Common myeloid progenitor, CD34-positive (primary cell): ENCODE measurements around the gene TRIM61.
"Not testable (repeated sequence)": the region's sequence is repeated elsewhere in the genome, so short reads cannot be mapped to it uniquely, and the experiment has no call there.

Experiments used
- CTCF ChIA-PET: fragments of 350-600 bp; sonication (Branson Sonifier 250); formaldehyde crosslinking; loops from one replicate; lab custom pipeline; 2021; ENCODE audit warnings: antibody characterized with exemption; lab: Charles Lee
- POLR2A ChIA-PET: fragments of 350-600 bp; sonication (Branson Sonifier 250); formaldehyde crosslinking; loops from one replicate; lab custom pipeline; 2021; ENCODE audit warnings: antibody characterized with exemption; lab: Charles Lee
- DNase-seq, 3 donors: peaks; one replicate each; pipeline versions ENCODE4 v3.0.0 to v3.0.0-alpha.2; 2013
- H3K27ac ChIP-seq, 2 experiments: 1 replicate in 1 of 2; 2 replicates in 1 of 2; pipeline ENCODE4 v1.7.0; 2013; ENCODE audit warnings: inconsistent platforms in 2 of 2, low read length in 2 of 2, mild to moderate bottlenecking in 2 of 2, low read depth in 1 of 2, moderate library complexity in 1 of 2; ENCODE audit not compliant: severe bottlenecking in 2 of 2, insufficient read depth in 1 of 2, poor library complexity in 1 of 2
- H3K27me3 ChIP-seq, 5 experiments: replicated peaks in 2 of 5; 1 replicate in 3 of 5; 2 replicates in 2 of 5; pipeline versions ENCODE4 v1.6.1 to v1.7.0; 2013; ENCODE audit warnings: low read length in 4 of 5, mild to moderate bottlenecking in 2 of 5, moderate library complexity in 2 of 5, inconsistent platforms in 1 of 5; ENCODE audit not compliant: insufficient read depth in 5 of 5, control insufficient read depth in 4 of 5
- H3K36me3 ChIP-seq, 4 experiments: 1 replicate in 2 of 4; 2 replicates in 2 of 4; pipeline versions ENCODE4 v1.6.1 to v1.7.0; 2013; ENCODE audit warnings: low read length in 3 of 4, control low read depth in 1 of 4, mild to moderate bottlenecking in 1 of 4; ENCODE audit not compliant: control insufficient read depth in 4 of 4, insufficient read depth in 4 of 4
- H3K4me1 ChIP-seq, 4 experiments: 1 replicate in 3 of 4; 2 replicates in 1 of 4; pipeline versions ENCODE4 v1.6.1 to v1.7.1; 2013; ENCODE audit warnings: low read length in 3 of 4, mild to moderate bottlenecking in 3 of 4, control low read depth in 1 of 4, inconsistent platforms in 1 of 4, moderate library complexity in 1 of 4; ENCODE audit not compliant: control insufficient read depth in 4 of 4, insufficient read depth in 4 of 4; ENCODE audit errors: control extremely low read depth in 1 of 4
- H3K4me3 ChIP-seq, 7 experiments: 1 replicate in 4 of 7; 2 replicates in 3 of 7; pipeline versions ENCODE4 v1.5.1 to v1.7.0; 2013; ENCODE audit warnings: mild to moderate bottlenecking in 7 of 7, low read length in 6 of 7, moderate library complexity in 6 of 7, inconsistent platforms in 2 of 7, low read depth in 2 of 7, control low read depth in 1 of 7; ENCODE audit not compliant: insufficient read depth in 4 of 7, control insufficient read depth in 1 of 7; ENCODE audit errors: extremely low read depth in 1 of 7
- H3K9me3 ChIP-seq, 5 experiments: 1 replicate in 4 of 5; 2 replicates in 1 of 5; pipeline versions ENCODE4 v1.6.1 to v1.7.1; 2013; ENCODE audit warnings: low read length in 4 of 5, mild to moderate bottlenecking in 2 of 5, inconsistent platforms in 1 of 5, low read depth in 1 of 5, moderate library complexity in 1 of 5; ENCODE audit not compliant: control insufficient read depth in 4 of 5, insufficient read depth in 2 of 5; ENCODE audit errors: control extremely low read depth in 1 of 5
- WGBS: methylation state at CpG from one replicate; pipeline ENCODE4 v1.1.5; 2013; ENCODE audit not compliant: insufficient coverage; 5-methylcytosine and 5-hydroxymethylcytosine counted together

The TRIM61 gene

GRCh38 chr4:165010487-165010886, 33.0 kb upstream of the TRIM61 start:
- Histone ChIP-seq H3K9me3 (no peaks in the 10 kb centered on the region), H3K27ac (no peak overlapping the region), H3K4me1 (no peaks in the 10 kb centered on the region), H3K36me3 (no peaks in the 10 kb centered on the region), H3K4me3 (no peak overlapping the region), H3K27me3 (peaks cover 0 to 3% (median 0%) of the 10 kb centered on the region in 5 experiments)
- ChIA-PET CTCF (interaction anchor here (0.6 kb wide), 1 partner anchor 275 kb away, joined by 3 read pairs; no protein-coding TSS in a partner anchor), POLR2A (no interaction called here)
- no peak for DNase-seq
- WGBS: 91% methylated on average over 2 of the region's 2 CpGs

DNA sequence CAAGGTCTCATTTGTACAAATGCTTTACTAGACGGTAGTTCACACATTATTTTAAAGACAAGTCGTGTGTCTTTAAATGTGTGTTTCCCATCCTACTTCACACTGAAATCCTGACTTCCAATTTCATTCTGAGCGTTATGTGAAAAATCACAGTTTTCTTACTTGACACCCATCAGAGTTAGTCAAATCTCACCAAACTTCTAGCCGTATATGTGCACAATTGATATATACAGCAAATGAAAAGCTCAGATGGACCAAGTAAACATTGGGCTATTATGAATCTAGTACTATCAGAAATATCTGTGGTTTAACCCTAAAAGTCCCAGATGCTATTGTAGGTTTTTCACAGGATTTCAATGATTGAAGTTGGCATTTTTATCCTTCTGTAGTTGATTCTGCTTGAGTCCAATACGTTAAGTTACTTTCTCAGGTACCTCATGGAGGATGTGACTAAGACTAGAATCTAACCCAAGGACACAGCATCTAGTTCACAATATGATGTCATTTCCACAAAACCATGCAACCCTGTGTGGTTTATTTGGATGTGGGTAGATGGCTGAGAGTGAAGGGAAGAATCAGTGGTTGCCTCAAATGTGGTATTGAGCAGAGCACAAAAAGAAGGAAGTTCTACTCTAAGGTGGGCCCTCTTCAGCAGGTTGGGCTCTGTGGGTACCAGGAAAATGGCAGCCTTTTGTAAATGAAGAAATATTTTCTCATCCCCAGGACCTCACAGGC, 32.2 kb upstream of the TRIM61 start:
- 97% methylated on average over 3 of the region's 5 CpGs for WGBS
- H3K36me3 ChIP-seq: no peaks in the 10 kb centered on the region
- no peak overlapping the region for H3K27ac ChIP-seq
- H3K27me3 ChIP-seq: peaks cover 0 to 5% (median 0%) of the 10 kb centered on the region in 5 experiments
- no peaks in the 10 kb centered on the region for H3K4me1 ChIP-seq
- CTCF ChIA-PET: interaction anchor here (0.6 kb wide), 1 partner anchor 274 kb away, joined by 3 read pairs; no protein-coding TSS in a partner anchor
- POLR2A ChIA-PET: no interaction called here
- no peaks in the 10 kb centered on the region for H3K9me3 ChIP-seq
- DNase-seq: no peak
- no peak overlapping the region for H3K4me3 ChIP-seq

GRCh38 chr4:165006886-165007285, 29.4 kb upstream of the TRIM61 start:
- 98% methylated on average over 4 of the region's 5 CpGs for WGBS
- H3K36me3 ChIP-seq: no peaks in the 10 kb centered on the region
- CTCF ChIA-PET: no interaction called here
- no peaks in the 10 kb centered on the region for H3K4me1 ChIP-seq
- DNase-seq: no peak
- no peak overlapping the region for H3K4me3 ChIP-seq
- H3K27me3 ChIP-seq: peaks cover 0 to 5% (median 0%) of the 10 kb centered on the region in 5 experiments
- POLR2A ChIA-PET: no interaction called here
- no peaks in the 10 kb centered on the region for H3K9me3 ChIP-seq
- no peak overlapping the region for H3K27ac ChIP-seq

DNA sequence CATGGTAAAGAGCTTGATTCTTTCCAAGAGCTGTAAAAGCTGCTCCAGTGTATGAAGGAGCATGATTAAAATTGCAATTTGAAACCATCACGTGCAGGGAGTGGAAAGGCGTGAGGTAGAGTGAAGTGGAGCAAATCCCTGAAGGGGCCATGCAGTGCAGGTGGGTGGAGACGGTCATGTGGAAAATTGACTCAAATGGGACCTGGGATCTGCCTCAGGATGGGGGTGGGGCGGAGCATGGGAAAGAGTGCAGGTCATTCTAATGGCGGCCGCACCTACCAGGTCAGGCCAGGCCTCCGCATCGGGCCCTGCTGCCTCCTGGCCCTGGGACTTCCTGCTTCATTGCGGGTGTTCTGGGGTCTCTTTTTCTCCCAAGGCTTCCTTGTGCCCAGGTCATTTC, 29.0 kb upstream of the TRIM61 start:
- Histone ChIP-seq H3K36me3 (no peaks in the 10 kb centered on the region), H3K4me1 (no peaks in the 10 kb centered on the region), H3K27ac (no peak overlapping the region), H3K4me3 (no peak overlapping the region), H3K9me3 (no peaks in the 10 kb centered on the region), H3K27me3 (peaks cover 0 to 5% (median 0%) of the 10 kb centered on the region in 5 experiments)
- CTCF ChIA-PET: no interaction called here
- WGBS: 97% methylated on average over 9 of the region's 9 CpGs
- DNase-seq: no peak
- POLR2A ChIA-PET: no interaction called here

DNA sequence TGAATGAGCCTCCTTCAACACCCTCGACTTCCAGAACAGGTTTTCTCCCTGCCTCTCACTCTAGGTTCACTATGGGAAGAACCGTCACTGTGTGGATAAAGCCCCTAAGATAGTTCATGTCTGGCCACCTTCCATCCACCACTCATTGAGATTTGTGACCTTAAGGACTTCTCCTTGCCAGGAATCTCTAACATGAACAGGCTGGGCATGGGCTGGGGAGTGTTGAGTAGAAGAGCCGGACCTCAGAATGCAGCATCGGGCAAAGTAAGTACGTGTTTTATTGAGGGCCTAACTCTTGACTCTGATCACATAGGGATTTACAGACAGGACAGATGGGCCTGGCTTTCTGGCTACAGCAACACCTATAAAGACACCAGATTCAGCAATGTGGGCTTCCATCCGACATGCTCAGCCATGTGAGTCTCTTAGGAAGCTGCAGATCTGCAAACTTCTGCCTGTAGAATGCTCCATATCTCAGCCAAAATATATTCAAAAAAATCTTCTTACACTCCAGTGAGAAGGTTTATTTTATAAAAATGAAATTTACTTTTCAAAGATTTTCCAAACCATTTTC, 28.0 kb upstream of the TRIM61 start:
- DNase-seq: no peak
- CTCF ChIA-PET: no interaction called here
- H3K4me3 ChIP-seq: no peak overlapping the region
- H3K27ac ChIP-seq: no peak overlapping the region
- peaks cover 0 to 5% (median 0%) of the 10 kb centered on the region in 5 experiments for H3K27me3 ChIP-seq
- POLR2A ChIA-PET: no interaction called here
- no peaks in the 10 kb centered on the region for H3K4me1 ChIP-seq
- no peaks in the 10 kb centered on the region for H3K9me3 ChIP-seq
- no peaks in the 10 kb centered on the region for H3K36me3 ChIP-seq
- WGBS: 97% methylated on average over 4 of the region's 6 CpGs

DNA sequence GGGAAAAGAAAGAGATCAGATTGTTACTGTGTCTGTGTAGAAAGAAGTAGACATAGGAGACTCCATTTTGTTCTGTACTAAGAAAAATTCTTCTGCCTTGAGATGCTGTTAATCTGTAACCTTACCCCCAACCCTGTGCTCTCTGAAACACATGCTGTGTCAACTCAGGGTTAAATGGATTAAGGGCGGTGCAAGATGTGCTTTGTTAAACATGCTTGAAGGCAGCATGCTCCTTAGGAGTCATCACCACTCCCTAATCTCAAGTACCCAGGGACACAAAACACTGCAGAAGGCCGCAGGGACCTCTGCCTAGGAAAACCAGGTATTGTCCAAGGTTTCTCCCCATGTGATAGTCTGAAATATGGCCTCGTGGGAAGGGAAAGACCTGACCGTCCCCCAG, 24.5 kb upstream of the TRIM61 start:
- POLR2A ChIA-PET, H3K4me1 ChIP-seq, H3K27ac ChIP-seq, H3K9me3 ChIP-seq, H3K4me3 ChIP-seq, DNase-seq, H3K36me3 ChIP-seq, CTCF ChIA-PET: not testable (repeated sequence)
- no CpG with 5 or more reads among the region's 4 CpGs for WGBS
- peaks cover 0 to 19% (median 6%) of the 10 kb centered on the region in 5 experiments for H3K27me3 ChIP-seq

- H3K9me3 ChIP-seq, H3K36me3 ChIP-seq, H3K4me1 ChIP-seq, POLR2A ChIA-PET, H3K4me3 ChIP-seq, DNase-seq, H3K27ac ChIP-seq: not testable (repeated sequence)
- 80% methylated on average over 1 of the region's 2 CpGs for WGBS
- peaks cover 0 to 21% (median 4%) of the 10 kb centered on the region in 5 experiments for H3K27me3 ChIP-seq
- CTCF ChIA-PET: interaction anchor here (1.3 kb wide), 1 partner anchor 223 kb away, joined by 3 read pairs; no protein-coding TSS in a partner anchor
Observed at GRCh38 chr4:164998526-164999080, 21.1 kb upstream of the TRIM61 start.
